HK-2 (cell line): ENCODE measurements around the gene SURF1.
A peak's percentile ranks its signal among the peaks of the same experiment; 100 is the strongest.
"Not testable (repeated sequence)": the region's sequence is repeated elsewhere in the genome, so short reads cannot be mapped to it uniquely, and the experiment has no call there.

Experiments used
- DNase-seq: peaks from one replicate; pipeline ENCODE4 v3.0.0-alpha.2; 2018; ENCODE audit not compliant: unreplicated experiment

Gene SURF1

GRCh38 chr9:133383438-133383837 is 27.2 kb upstream of the SURF1 start:
- no peak for DNase-seq

- no peak for DNase-seq
Observed at GRCh38 chr9:133382507-133383141, 26.3 kb upstream of the SURF1 start.

GRCh38 chr9:133380734-133381133 is 24.4 kb upstream of the SURF1 start:
- no peak for DNase-seq

- no peak for DNase-seq
Observed at GRCh38 chr9:133379153-133380086, 23.1 kb upstream of the SURF1 start.

GRCh38 chr9:133378408-133378962 is 22.2 kb upstream of the SURF1 start:
- DNase-seq: no peak

GRCh38 chr9:133377721-133378216 is 21.5 kb upstream of the SURF1 start:
- DNase-seq: no peak

GRCh38 chr9:133377280-133377679 is 21.0 kb upstream of the SURF1 start:
- DNase-seq: not testable (repeated sequence)

- peak; percentile 96 for DNase-seq
Observed at GRCh38 chr9:133375724-133376654, 19.7 kb upstream of the SURF1 start, which contains the start of the genes STKLD1 and SURF4. Gene STKLD1 (plus strand): TSS chr9:133376366. CDS start chr9:133376474, 108 bp downstream. Gene SURF4 (minus strand): TSS chr9:133376060. CDS start chr9:133375969, 91 bp downstream.

- peak; percentile 49 for DNase-seq
Observed at GRCh38 chr9:133375116-133375723, 18.9 kb upstream of the SURF1 start.

GRCh38 chr9:133374612-133375115 is 18.4 kb upstream of the SURF1 start:
- no peak for DNase-seq

- DNase-seq: no peak
Observed at GRCh38 chr9:133372144-133372543, 15.9 kb upstream of the SURF1 start.

GRCh38 chr9:133371261-133371711 is 15.0 kb upstream of the SURF1 start:
- DNase-seq: no peak

- DNase-seq: no peak
Observed at GRCh38 chr9:133370685-133371084, 14.4 kb upstream of the SURF1 start.

GRCh38 chr9:133369933-133370332 is 13.6 kb upstream of the SURF1 start:
- DNase-seq: no peak

- DNase-seq: no peak
Observed at GRCh38 chr9:133369422-133369821, 13.1 kb upstream of the SURF1 start.

GRCh38 chr9:133368249-133368881 is 12.1 kb upstream of the SURF1 start:
- DNase-seq: no peak

GRCh38 chr9:133367778-133368177 is 11.5 kb upstream of the SURF1 start:
- no peak for DNase-seq

- DNase-seq: no peak
Observed at GRCh38 chr9:133367221-133367620, 10.9 kb upstream of the SURF1 start.

GRCh38 chr9:133366435-133366834 is 10.1 kb upstream of the SURF1 start:
- DNase-seq: no peak
